ENCODE data around the gene LIN7A. TPM values are rescaled to one million over a fixed set of nuclear protein-coding genes. Genes with fewer than 3 reads are reported as not detected.

The LIN7A gene
- total and polyA plus RNA-seq, 2 donors from 2014 or later, result 9.7 to 9.9 TPM

- TF ChIP-seq CTCF (IDR thresholded peaks at IDR 0.05; ENCODE audit: borderline replicate concordance, extremely low read depth, insufficient read depth), result no peak
- H3K27ac ChIP-seq (ENCODE audit: low read depth in 2 of 2, low read length in 2 of 2), result no peak overlapping the region
- no peak overlapping the region for H3K9ac ChIP-seq (ENCODE audit: low read length in 3 of 3)
- H3K4me1 ChIP-seq (ENCODE audit: control insufficient read depth in 2 of 3, insufficient read depth in 2 of 3, low read depth in 1 of 3, low read length in 3 of 3), result no peaks in the 10 kb centered on the region
- no peaks in the 10 kb centered on the region for H3K27me3 ChIP-seq (ENCODE audit: control insufficient read depth, insufficient read depth, low read length)
- no peak overlapping the region for H3K4me3 ChIP-seq (ENCODE audit: low read length in 3 of 3)
- intact Hi-C loops (cut with DNase I), result no loop called here
- no peaks in the 10 kb centered on the region for H3K36me3 ChIP-seq (ENCODE audit: control insufficient read depth in 2 of 3, insufficient read depth in 3 of 3, low read length in 3 of 3)
- H3K9me3 ChIP-seq (ENCODE audit: control insufficient read depth in 2 of 3, insufficient read depth in 1 of 3, low read length in 3 of 3), result no peaks in the 10 kb centered on the region
- FAIRE-seq (no peak), DNase-seq (no peak)
Observed at GRCh38 chr12:80901661-80902060, 36.1 kb downstream of the LIN7A start.

DNA sequence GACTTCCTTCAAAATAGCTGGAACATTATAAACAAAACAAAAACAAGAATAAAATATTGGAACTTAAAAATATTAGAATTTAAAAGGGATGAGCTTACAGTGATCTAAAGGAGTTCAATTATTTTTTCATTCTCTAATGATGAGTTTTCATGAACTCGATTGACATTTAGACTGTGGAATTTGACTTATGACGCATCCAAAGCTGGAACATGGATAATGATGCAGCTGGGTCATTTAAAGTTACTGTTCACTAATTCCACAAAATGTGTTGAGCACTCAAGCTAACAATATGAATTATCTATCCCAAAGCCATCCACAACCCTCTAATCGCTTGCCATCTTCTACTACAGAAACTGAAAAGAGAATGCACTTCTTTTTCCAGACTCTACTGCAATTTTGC is 42.5 kb downstream of the LIN7A start:
- no peak for FAIRE-seq
- intact Hi-C loops (cut with DNase I), result no loop called here
- H3K4me3 ChIP-seq (ENCODE audit: low read length in 3 of 3), result no peak overlapping the region
- H3K36me3 ChIP-seq (ENCODE audit: control insufficient read depth in 2 of 3, insufficient read depth in 3 of 3, low read length in 3 of 3), result no peaks in the 10 kb centered on the region
- H3K4me1 ChIP-seq (ENCODE audit: control insufficient read depth in 2 of 3, insufficient read depth in 2 of 3, low read depth in 1 of 3, low read length in 3 of 3), result no peaks in the 10 kb centered on the region
- DNase-seq, result no peak
- no peak overlapping the region for H3K27ac ChIP-seq (ENCODE audit: low read depth in 2 of 2, low read length in 2 of 2)
- H3K9ac ChIP-seq (ENCODE audit: low read length in 3 of 3), result no peak overlapping the region
- TF ChIP-seq CTCF (IDR thresholded peaks at IDR 0.05; ENCODE audit: borderline replicate concordance, extremely low read depth, insufficient read depth), result no peak
- no peaks in the 10 kb centered on the region for H3K9me3 ChIP-seq (ENCODE audit: control insufficient read depth in 2 of 3, insufficient read depth in 1 of 3, low read length in 3 of 3)
- H3K27me3 ChIP-seq (ENCODE audit: control insufficient read depth, insufficient read depth, low read length), result no peaks in the 10 kb centered on the region

DNA sequence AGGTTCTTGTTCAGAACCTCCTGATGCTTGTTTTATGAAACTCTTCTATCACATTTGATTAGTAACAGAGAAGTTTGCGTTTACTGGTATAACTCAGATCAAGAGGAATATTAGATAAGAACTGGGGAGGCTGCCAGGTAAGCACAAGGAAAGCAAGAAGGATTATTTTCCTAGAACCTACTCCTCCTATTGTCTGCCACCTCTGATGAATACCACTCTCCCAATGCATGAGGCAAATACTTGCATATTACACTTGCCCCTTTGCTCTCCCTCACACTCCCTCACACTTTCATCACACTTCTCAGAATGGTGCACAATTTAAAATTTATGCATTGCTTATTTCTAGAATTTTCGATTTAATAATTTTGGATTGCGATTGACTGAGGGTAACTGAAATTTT is 43.6 kb downstream of the LIN7A start:
- Histone ChIP-seq H3K9ac (ENCODE audit: low read length in 3 of 3) (no peak overlapping the region), H3K9me3 (ENCODE audit: control insufficient read depth in 2 of 3, insufficient read depth in 1 of 3, low read length in 3 of 3) (no peaks in the 10 kb centered on the region), H3K4me3 (ENCODE audit: low read length in 3 of 3) (no peak overlapping the region), H3K27ac (ENCODE audit: low read depth in 2 of 2, low read length in 2 of 2) (no peak overlapping the region), H3K4me1 (ENCODE audit: control insufficient read depth in 2 of 3, insufficient read depth in 2 of 3, low read depth in 1 of 3, low read length in 3 of 3) (no peaks in the 10 kb centered on the region), H3K27me3 (ENCODE audit: control insufficient read depth, insufficient read depth, low read length) (no peaks in the 10 kb centered on the region), H3K36me3 (ENCODE audit: control insufficient read depth in 2 of 3, insufficient read depth in 3 of 3, low read length in 3 of 3) (no peaks in the 10 kb centered on the region)
- DNase-seq (no peak), FAIRE-seq (no peak)
- TF ChIP-seq CTCF (IDR thresholded peaks at IDR 0.05; ENCODE audit: borderline replicate concordance, extremely low read depth, insufficient read depth), result no peak
- intact Hi-C loops (cut with DNase I), result no loop called here
